Neural cell (in vitro differentiated cells): Measurements from ENCODE around the gene PCDHB7. TPM values are rescaled to one million over a fixed set of nuclear protein-coding genes. Genes with fewer than 3 reads are reported as not detected.
"Not testable (repeated sequence)": the region's sequence is repeated elsewhere in the genome, so short reads cannot be mapped to it uniquely, and the experiment has no call there.

Experiments
- H2AFZ ChIP-seq: fragments of 200-600, 300-800 bp; sonication (generic), shearing (Covaris generic); 2 replicates; pipeline ENCODE4 v1.6.0; 2014; ENCODE audit warnings: low read depth, mild to moderate bottlenecking, antibody characterized with exemption, low read length, moderate library complexity
- H3F3A ChIP-seq: fragments of 200-600 bp; shearing (Covaris generic); 2 replicates; pipeline ENCODE4 v1.6.1; 2016; ENCODE audit warnings: mild to moderate bottlenecking, moderate library complexity, mixed read lengths, antibody characterized with exemption, low read length; ENCODE audit not compliant: insufficient read depth, poor library complexity, severe bottlenecking
- H3K27ac ChIP-seq: fragments of 200-600, 300-800 bp; sonication (generic), shearing (Covaris generic); 2 replicates; pipeline ENCODE4 v1.5.1; 2014; ENCODE audit warnings: mild to moderate bottlenecking, low read length, moderate library complexity
- H3K27me3 ChIP-seq: fragments of 300-800, 200-600 bp; sonication (generic), shearing (Covaris generic); 2 replicates; pipeline ENCODE4 v1.6.0; 2014; ENCODE audit warnings: mild to moderate bottlenecking, low read depth, low read length, moderate library complexity; ENCODE audit not compliant: insufficient read depth
- H3K36me3 ChIP-seq: fragments of 300-800, 200-600 bp; sonication (generic), shearing (Covaris generic); 2 replicates; pipeline ENCODE4 v1.5.1; 2014; ENCODE audit warnings: mild to moderate bottlenecking, antibody characterized with exemption, low read length, moderate library complexity; ENCODE audit not compliant: insufficient read depth
- H3K4me2 ChIP-seq: fragments of 300-800, 200-600 bp; sonication (generic), shearing (Covaris generic); 2 replicates; pipeline ENCODE4 v1.6.0; 2014; ENCODE audit warnings: mild to moderate bottlenecking, low read length
- H3K4me3 ChIP-seq: fragments of 300-800, 200-600 bp; sonication (generic), shearing (Covaris generic); 2 replicates; pipeline ENCODE4 v1.5.1; 2014; ENCODE audit warnings: mild to moderate bottlenecking, low read length, moderate library complexity
- H3K79me2 ChIP-seq: fragments of 200-600 bp; shearing (Covaris generic); replicated peaks from 2 replicates; pipeline ENCODE4 v1.6.0; 2014; ENCODE audit warnings: mild to moderate bottlenecking, low read length, moderate library complexity; ENCODE audit not compliant: insufficient read depth
- H3K9ac ChIP-seq: fragments of 300-800, 200-600 bp; sonication (generic), shearing (Covaris generic); 2 replicates; pipeline ENCODE4 v1.6.1; 2016; ENCODE audit warnings: mild to moderate bottlenecking, low read length, mixed read lengths
- H3K9me2 ChIP-seq: fragments of 200-600 bp; shearing (Covaris generic); 2 replicates; pipeline ENCODE4 v1.6.1; 2016; ENCODE audit warnings: mild to moderate bottlenecking, low read length, mixed read lengths; ENCODE audit not compliant: insufficient read depth
- H3K9me3 ChIP-seq: fragments of 200-600, 300-800 bp; sonication (generic), shearing (Covaris generic); 2 replicates; pipeline ENCODE4 v1.6.1; 2016; ENCODE audit warnings: mild to moderate bottlenecking, mixed run types, low read length, moderate library complexity, mixed read lengths
- H4K20me1 ChIP-seq: fragments of 200-600 bp; shearing (Covaris generic); 2 replicates; pipeline ENCODE4 v1.6.1; 2016; ENCODE audit warnings: mild to moderate bottlenecking, mixed run types; ENCODE audit not compliant: insufficient read depth
- EP300 ChIP-seq: fragments of 450-650 bp; conservative IDR thresholded peaks from 2 replicates; pipeline ENCODE4 v1.6.1; 2014; ENCODE audit warnings: antibody characterized with exemption, mild to moderate bottlenecking, moderate library complexity; ENCODE audit not compliant: poor library complexity, severe bottlenecking
- EZH2 ChIP-seq: fragments of 200-600, 300-800 bp; shearing (Covaris generic), sonication (generic); IDR thresholded peaks from 2 replicates; pipeline ENCODE4 v1.6.1; 2014; ENCODE audit warnings: antibody characterized with exemption, low read length, borderline replicate concordance, mild to moderate bottlenecking; ENCODE audit not compliant: insufficient read depth, poor library complexity, severe bottlenecking
- MXI1 ChIP-seq: fragments of 450-650 bp; conservative IDR thresholded peaks from 2 replicates; pipeline ENCODE4 v1.6.1; 2014; ENCODE audit warnings: antibody characterized with exemption, mild to moderate bottlenecking; ENCODE audit not compliant: poor library complexity, severe bottlenecking
- POLR2AphosphoS5 ChIP-seq: IDR thresholded peaks from 2 replicates; pipeline ENCODE4 v1.6.1; 2012
- RAD21 ChIP-seq: fragments of 450-650 bp; conservative IDR thresholded peaks from 2 replicates; pipeline ENCODE4 v1.6.1; 2014; ENCODE audit warnings: antibody characterized with exemption, mild to moderate bottlenecking, moderate library complexity
- SMC3 ChIP-seq: fragments of 450-650 bp; conservative IDR thresholded peaks from 2 replicates; pipeline ENCODE4 v1.6.1; 2014; ENCODE audit warnings: antibody characterized with exemption, mild to moderate bottlenecking, moderate library complexity; ENCODE audit not compliant: poor library complexity
- TAF1 ChIP-seq: IDR thresholded peaks from 2 replicates; pipeline ENCODE4 v1.6.1; 2012; ENCODE audit warnings: low read depth
- polyA minus RNA-seq: library from RNA; depleted of rRNA, polyadenylated mRNA; stranded (reverse); fragments of >200 nt; gene quantifications from 2 replicates; pipeline ENCODE4 v1.2.3, GENCODE V29; 2014
- polyA plus RNA-seq: library from polyadenylated mRNA; depleted of rRNA; stranded (reverse); fragments of >200 nt; gene quantifications from 2 replicates; pipeline ENCODE4 v1.2.3, GENCODE V29; 2014
- TF ChIP-seq, protein P1 (sequence below): IDR thresholded peaks from 2 replicates; pipeline ENCODE4 v1.6.1; 2012; ENCODE audit warnings: borderline replicate concordance
- TF ChIP-seq, protein P2 (sequence below): fragments of 450-650 bp; IDR thresholded peaks from 2 replicates; pipeline ENCODE4 v1.5.1; 2014; ENCODE audit warnings: antibody characterized with exemption, mild to moderate bottlenecking, moderate library complexity; ENCODE audit not compliant: poor library complexity, severe bottlenecking

Gene PCDHB7
- polyA plus RNA-seq (0.99 and 2.1 TPM in 2 replicates), polyA minus RNA-seq (12.3 and 12.4 TPM in 2 replicates)

DNA sequence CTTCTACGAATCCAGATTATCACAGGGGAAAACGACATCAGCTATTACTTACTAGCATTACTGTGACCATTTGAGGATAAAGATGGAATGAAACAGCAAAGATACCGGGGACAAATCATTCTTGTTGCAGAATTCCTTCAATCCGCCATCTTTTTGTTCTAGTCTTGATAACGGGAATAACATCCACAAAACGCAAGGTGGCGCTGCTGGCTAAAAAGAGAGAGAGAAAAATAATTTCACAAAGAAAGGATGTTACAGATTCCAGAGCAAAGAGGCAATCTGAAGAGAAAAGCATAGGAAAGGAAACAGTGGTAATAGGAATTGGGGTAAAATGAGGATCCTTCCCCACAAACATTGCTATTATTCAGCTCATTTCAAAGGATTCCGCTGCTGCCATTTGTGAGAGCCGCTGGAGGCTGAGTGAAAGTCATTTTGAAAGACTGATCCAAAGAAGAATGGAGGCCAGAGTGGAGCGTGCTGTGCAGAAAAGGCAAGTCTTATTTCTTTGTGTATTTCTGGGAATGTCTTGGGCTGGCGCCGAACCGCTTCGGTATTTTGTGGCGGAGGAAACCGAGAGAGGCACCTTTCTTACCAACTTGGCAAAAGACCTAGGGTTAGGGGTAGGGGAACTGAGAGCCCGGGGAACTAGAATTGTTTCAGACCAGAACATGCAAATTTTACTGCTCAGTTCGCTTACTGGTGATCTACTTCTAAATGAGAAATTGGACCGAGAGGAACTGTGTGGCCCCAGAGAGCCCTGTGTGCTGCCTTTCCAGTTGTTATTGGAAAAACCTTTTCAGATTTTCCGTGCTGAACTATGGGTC, at the start of gene PCDHB7:
Gene PCDHB7, plus strand, starts transcription at position 264 of the 824 bp plus-strand sequence. Its CDS starts 192 bp downstream, at position 456.
- TF ChIP-seq SMC3 (no peak), RAD21 (no peak), MXI1 (no peak), TAF1 (no peak), EP300 (no peak), EZH2 (no peak), POLR2AphosphoS5 (no peak)
- TF ChIP-seq, protein P1, sequence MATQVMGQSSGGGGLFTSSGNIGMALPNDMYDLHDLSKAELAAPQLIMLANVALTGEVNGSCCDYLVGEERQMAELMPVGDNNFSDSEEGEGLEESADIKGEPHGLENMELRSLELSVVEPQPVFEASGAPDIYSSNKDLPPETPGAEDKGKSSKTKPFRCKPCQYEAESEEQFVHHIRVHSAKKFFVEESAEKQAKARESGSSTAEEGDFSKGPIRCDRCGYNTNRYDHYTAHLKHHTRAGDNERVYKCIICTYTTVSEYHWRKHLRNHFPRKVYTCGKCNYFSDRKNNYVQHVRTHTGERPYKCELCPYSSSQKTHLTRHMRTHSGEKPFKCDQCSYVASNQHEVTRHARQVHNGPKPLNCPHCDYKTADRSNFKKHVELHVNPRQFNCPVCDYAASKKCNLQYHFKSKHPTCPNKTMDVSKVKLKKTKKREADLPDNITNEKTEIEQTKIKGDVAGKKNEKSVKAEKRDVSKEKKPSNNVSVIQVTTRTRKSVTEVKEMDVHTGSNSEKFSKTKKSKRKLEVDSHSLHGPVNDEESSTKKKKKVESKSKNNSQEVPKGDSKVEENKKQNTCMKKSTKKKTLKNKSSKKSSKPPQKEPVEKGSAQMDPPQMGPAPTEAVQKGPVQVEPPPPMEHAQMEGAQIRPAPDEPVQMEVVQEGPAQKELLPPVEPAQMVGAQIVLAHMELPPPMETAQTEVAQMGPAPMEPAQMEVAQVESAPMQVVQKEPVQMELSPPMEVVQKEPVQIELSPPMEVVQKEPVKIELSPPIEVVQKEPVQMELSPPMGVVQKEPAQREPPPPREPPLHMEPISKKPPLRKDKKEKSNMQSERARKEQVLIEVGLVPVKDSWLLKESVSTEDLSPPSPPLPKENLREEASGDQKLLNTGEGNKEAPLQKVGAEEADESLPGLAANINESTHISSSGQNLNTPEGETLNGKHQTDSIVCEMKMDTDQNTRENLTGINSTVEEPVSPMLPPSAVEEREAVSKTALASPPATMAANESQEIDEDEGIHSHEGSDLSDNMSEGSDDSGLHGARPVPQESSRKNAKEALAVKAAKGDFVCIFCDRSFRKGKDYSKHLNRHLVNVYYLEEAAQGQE, result no peak
- TF ChIP-seq, protein P2, sequence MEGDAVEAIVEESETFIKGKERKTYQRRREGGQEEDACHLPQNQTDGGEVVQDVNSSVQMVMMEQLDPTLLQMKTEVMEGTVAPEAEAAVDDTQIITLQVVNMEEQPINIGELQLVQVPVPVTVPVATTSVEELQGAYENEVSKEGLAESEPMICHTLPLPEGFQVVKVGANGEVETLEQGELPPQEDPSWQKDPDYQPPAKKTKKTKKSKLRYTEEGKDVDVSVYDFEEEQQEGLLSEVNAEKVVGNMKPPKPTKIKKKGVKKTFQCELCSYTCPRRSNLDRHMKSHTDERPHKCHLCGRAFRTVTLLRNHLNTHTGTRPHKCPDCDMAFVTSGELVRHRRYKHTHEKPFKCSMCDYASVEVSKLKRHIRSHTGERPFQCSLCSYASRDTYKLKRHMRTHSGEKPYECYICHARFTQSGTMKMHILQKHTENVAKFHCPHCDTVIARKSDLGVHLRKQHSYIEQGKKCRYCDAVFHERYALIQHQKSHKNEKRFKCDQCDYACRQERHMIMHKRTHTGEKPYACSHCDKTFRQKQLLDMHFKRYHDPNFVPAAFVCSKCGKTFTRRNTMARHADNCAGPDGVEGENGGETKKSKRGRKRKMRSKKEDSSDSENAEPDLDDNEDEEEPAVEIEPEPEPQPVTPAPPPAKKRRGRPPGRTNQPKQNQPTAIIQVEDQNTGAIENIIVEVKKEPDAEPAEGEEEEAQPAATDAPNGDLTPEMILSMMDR, result no peak
- H3F3A ChIP-seq, result no peaks in the 10 kb centered on the region
- H3K36me3 ChIP-seq, result no peaks in the 10 kb centered on the region
- no peaks in the 10 kb centered on the region for H3K9me2 ChIP-seq
- H3K4me2 ChIP-seq, result no peak within 1 kb of the TSS
- no peak within 1 kb of the TSS for H3K27ac ChIP-seq
- H3K9ac ChIP-seq, result no peak within 1 kb of the TSS
- no peak within 1 kb of the TSS for H3K4me3 ChIP-seq
- no peaks in the 10 kb centered on the region for H3K27me3 ChIP-seq
- no peak within 1 kb of the TSS for H2AFZ ChIP-seq
- H4K20me1 ChIP-seq, result no peaks in the 10 kb centered on the region
- H3K9me3 ChIP-seq, result peaks cover 7% of the 10 kb centered on the region
- H3K79me2 ChIP-seq, result no peaks in the 10 kb centered on the region

DNA sequence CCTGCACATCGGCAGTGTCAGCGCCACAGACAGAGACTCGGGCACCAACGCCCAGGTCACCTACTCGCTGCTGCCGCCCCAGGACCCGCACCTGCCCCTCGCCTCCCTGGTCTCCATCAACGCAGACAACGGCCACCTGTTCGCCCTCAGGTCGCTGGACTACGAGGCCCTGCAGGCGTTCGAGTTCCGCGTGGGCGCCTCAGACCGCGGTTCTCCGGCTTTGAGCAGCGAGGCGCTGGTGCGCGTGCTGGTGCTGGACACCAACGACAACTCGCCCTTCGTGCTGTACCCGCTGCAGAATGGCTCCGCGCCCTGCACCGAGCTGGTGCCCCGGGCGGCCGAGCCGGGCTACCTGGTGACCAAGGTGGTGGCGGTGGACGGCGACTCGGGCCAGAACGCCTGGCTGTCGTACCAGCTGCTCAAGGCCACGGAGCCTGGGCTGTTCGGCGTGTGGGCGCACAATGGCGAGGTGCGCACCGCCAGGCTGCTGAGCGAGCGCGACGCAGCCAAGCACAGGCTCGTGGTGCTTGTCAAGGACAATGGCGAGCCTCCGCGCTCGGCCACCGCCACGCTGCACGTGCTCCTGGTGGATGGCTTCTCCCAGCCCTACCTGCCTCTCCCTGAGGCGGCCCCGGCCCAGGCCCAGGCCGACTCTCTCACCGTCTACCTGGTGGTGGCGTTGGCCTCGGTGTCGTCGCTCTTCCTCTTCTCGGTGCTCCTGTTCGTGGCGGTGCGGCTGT, 48.9 kb upstream of the PCDHB7 start:
- H3K27ac ChIP-seq, H3K4me2 ChIP-seq, H3K36me3 ChIP-seq, H4K20me1 ChIP-seq, H2AFZ ChIP-seq, H3K9ac ChIP-seq, H3K9me2 ChIP-seq, H3K4me3 ChIP-seq, H3K9me3 ChIP-seq, H3F3A ChIP-seq, H3K27me3 ChIP-seq: not testable (repeated sequence)
- H3K79me2 ChIP-seq, result peaks cover 19% of the 10 kb centered on the region
